ENCODE data around the gene FUZ. TPM values are rescaled to one million over a fixed set of nuclear protein-coding genes. Genes with fewer than 3 reads are reported as not detected.

The FUZ gene
- total and polyA plus RNA-seq, 2 of the 8 experiments (the other 6 are each of a cell fraction or from before 2014, with no cell fraction given), result 28.4 to 33.9 TPM

DNA sequence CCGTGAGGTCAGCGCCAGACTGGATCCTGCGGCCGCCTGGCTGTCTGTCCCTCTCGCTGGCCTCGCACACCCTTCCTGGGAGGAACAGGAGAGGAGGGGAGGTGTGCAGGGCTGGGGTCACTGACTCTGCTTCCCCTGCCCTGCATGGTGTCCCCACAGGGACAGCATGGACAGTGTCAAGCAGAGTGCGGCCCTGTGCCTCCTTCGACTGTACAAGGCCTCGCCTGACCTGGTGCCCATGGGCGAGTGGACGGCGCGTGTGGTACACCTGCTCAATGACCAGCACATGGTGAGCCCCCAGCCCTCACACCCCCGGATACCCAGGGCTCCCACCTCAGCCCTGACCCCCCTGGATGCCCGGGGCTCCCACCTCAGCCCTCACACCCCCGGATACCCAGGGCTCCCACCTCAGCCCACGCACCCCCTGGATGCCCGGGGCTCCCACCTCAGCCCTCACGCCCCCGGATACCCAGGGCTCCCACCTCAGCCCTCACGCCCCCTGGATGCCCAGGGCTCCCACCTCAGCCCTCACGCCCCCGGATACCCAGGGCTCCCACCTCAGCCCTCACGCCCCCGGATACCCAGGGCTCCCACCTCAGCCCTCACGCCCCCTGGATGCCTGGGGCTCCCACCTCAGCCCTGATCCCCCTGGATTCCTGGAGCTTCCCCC, 21.2 kb downstream of the FUZ start:
- H3K4ac ChIP-seq (replicated peaks; ENCODE audit: insufficient read length, low read depth, low read length), result no peak overlapping the region
- H3K4me3 ChIP-seq (ENCODE audit: extremely low read depth in 1 of 4, insufficient read depth in 2 of 4, low read depth in 3 of 4, low read length in 4 of 4), result no peak overlapping the region
- no peak overlapping the region for H3K9ac ChIP-seq (replicated peaks in 1 of 4; ENCODE audit: extremely low read depth in 1 of 4, low read depth in 3 of 4, low read length in 3 of 4)
- no peaks in the 10 kb centered on the region for H3K27me3 ChIP-seq (replicated peaks in 1 of 4; ENCODE audit: control insufficient read depth in 3 of 4, extremely low read depth in 1 of 4, insufficient read depth in 3 of 4, low read length in 3 of 4)
- H3K23me2 ChIP-seq (ENCODE audit: low read depth, low read length), result no peaks in the 10 kb centered on the region
- H3K79me1 ChIP-seq (ENCODE audit: low read depth, low read length), result peaks cover 3% of the 10 kb centered on the region
- FAIRE-seq (no peak), DNase-seq (ENCODE audit: low read depth in 1 of 2, low spot score in 2 of 2) (no peak)
- H2BK15ac ChIP-seq (ENCODE audit: low read length), result no peak overlapping the region
- no peak overlapping the region for H3K4me2 ChIP-seq (ENCODE audit: insufficient read depth in 1 of 2, low read depth in 2 of 2, low read length in 2 of 2)
- H3K4me1 ChIP-seq (replicated peaks in 1 of 4; ENCODE audit: control insufficient read depth in 3 of 4, insufficient read depth in 4 of 4, low read length in 3 of 4), result no peaks in the 10 kb centered on the region
- H4K91ac ChIP-seq (replicated peaks; ENCODE audit: insufficient read length, low read length), result no peak overlapping the region
- H3K36me3 ChIP-seq (ENCODE audit: control insufficient read depth in 2 of 4, insufficient read depth in 4 of 4, low read length in 3 of 4), result peaks cover 3 to 42% (median 23%) of the 10 kb centered on the region in 4 experiments; a peak in 7 of 8 replicates
- no peak overlapping the region for H3K14ac ChIP-seq (ENCODE audit: insufficient read length)
- no peak overlapping the region for H3K27ac ChIP-seq (ENCODE audit: low read depth, low read length)
- no peak overlapping the region for H3K23ac ChIP-seq (ENCODE audit: insufficient read length)
- H4K20me1 ChIP-seq (replicated peaks in 1 of 2; ENCODE audit: control insufficient read depth in 1 of 2, insufficient read depth in 2 of 2, low read length in 2 of 2), result peaks cover 4 to 16% of the 10 kb centered on the region in 2 experiments
- no peak overlapping the region for H4K8ac ChIP-seq (ENCODE audit: extremely low read depth, insufficient read depth, low read length)
- no peak overlapping the region for H2BK5ac ChIP-seq (ENCODE audit: low read depth, low read length)
- no peak overlapping the region for H2AK5ac ChIP-seq (ENCODE audit: low read depth, low read length)
- no peak overlapping the region for H4K5ac ChIP-seq (ENCODE audit: insufficient read length, low read depth, low read length)
- H2BK120ac ChIP-seq (replicated peaks; ENCODE audit: low read depth, low read length), result no peak overlapping the region
- no peaks in the 10 kb centered on the region; a peak in 1 of 4 replicates for H3K79me2 ChIP-seq (ENCODE audit: control insufficient read depth in 1 of 2, insufficient read depth in 2 of 2, low read length in 2 of 2)
- no peaks in the 10 kb centered on the region for H3K9me3 ChIP-seq (ENCODE audit: insufficient read depth in 2 of 2, low read depth in 1 of 2, low read length in 1 of 2)
- ChIA-PET POLR2A (ENCODE audit: partially characterized antibody) (no interaction called here), CTCF (ENCODE audit: partially characterized antibody) (interaction anchor here (0.9 to 1.1 kb wide), 3 partner anchors 12 to 108 kb away, joined by 3 read pairs; no protein-coding TSS in a partner anchor)
- no peak overlapping the region for H3K18ac ChIP-seq (ENCODE audit: extremely low read depth, low read length)
- H2BK12ac ChIP-seq (ENCODE audit: low read depth, low read length), result no peak overlapping the region
- no peak for TF ChIP-seq KDM1A (IDR thresholded peaks at IDR 0.05; ENCODE audit: borderline replicate concordance, low read length)
- TF ChIP-seq POU5F1 (IDR thresholded peaks at IDR 0.05; ENCODE audit: low read depth, low read length), result no peak
- no peak for TF ChIP-seq CTBP2 (IDR thresholded peaks at IDR 0.05; ENCODE audit: borderline replicate concordance, insufficient read depth, insufficient read length, low read length)
- no peak for TF ChIP-seq POLR2AphosphoS5 (IDR thresholded peaks at IDR 0.05; ENCODE audit: low read depth, low read length)
- TF ChIP-seq ZNF274 (IDR thresholded peaks at IDR 0.05; ENCODE audit: borderline replicate concordance, extremely low read depth, low read length), result no peak
- no peak for TF ChIP-seq TBP (IDR thresholded peaks at IDR 0.05; ENCODE audit: low read depth, low read length)
- no peak for TF ChIP-seq CREB1 (IDR thresholded peaks at IDR 0.05)
- no peak overlapping the region for H2AFZ ChIP-seq (ENCODE audit: low read length)
- no peak overlapping the region for H3K56ac ChIP-seq (replicated peaks; ENCODE audit: insufficient read length, low read depth, low read length)
- 97% methylated on average over 15 of the region's 26 CpGs; no CpG with 5 or more reads in 1 of the 2 experiments for WGBS, 2 experiments (ENCODE audit: extremely low coverage in 1 of 2, insufficient coverage in 1 of 2, insufficient read length in 1 of 2, insufficient replicate concordance in 2 of 2, low coverage in 1 of 2, low lambda C conversion rate in 2 of 2, missing lambda C conversion rate in 1 of 2)
- H2BK20ac ChIP-seq (ENCODE audit: low read length), result no peak overlapping the region

All from H1 (cell line).